WTC11 (cell line): Measurements from ENCODE around the gene ZNF213. TPM values are rescaled to one million over a fixed set of nuclear protein-coding genes. Genes with fewer than 3 reads are reported as not detected.
A peak's percentile ranks its signal among the peaks of the same experiment; 100 is the strongest.

ENCODE experiments used
- ATAC-seq: fragments of 200-7000 bp; cut with Tn5 transposase; 2 replicates; pipeline ENCODE4 v1.10.0; 2021; ENCODE audit warnings: mild to moderate bottlenecking, moderate library complexity
- CTCF ChIA-PET: fragments of 300-600 bp; sonication (Branson Sonifier 250); formaldehyde crosslinking; loops from one replicate; lab custom pipeline; 2021; ENCODE audit warnings: antibody characterized with exemption; lab: Charles Lee
- POLR2A ChIA-PET: fragments of 350-600 bp; sonication (Branson Sonifier 250); formaldehyde crosslinking; loops from one replicate; lab custom pipeline; 2021; ENCODE audit warnings: antibody characterized with exemption; lab: Charles Lee
- DNase-seq: peaks from one replicate; pipeline ENCODE4 v3.0.0; 2021; ENCODE audit warnings: low spot score
- H3K27ac Mint-ChIP-seq: 2 replicates; pipeline ENCODE4 v1.8.0; 2021; ENCODE audit warnings: mixed read lengths
- H3K27me3 Mint-ChIP-seq: 2 replicates; pipeline ENCODE4 v1.8.0; 2021; ENCODE audit warnings: low read depth, mild to moderate bottlenecking, moderate library complexity, mixed read lengths
- H3K36me3 Mint-ChIP-seq: 2 replicates; pipeline ENCODE4 v1.8.0; 2021; ENCODE audit warnings: mixed read lengths
- H3K4me1 Mint-ChIP-seq: 2 replicates; pipeline ENCODE4 v1.8.0; 2022; ENCODE audit warnings: mixed read lengths
- H3K4me3 Mint-ChIP-seq: 2 replicates; pipeline ENCODE4 v1.8.0; 2021; ENCODE audit warnings: mild to moderate bottlenecking, moderate library complexity, mixed read lengths
- H3K9me3 Mint-ChIP-seq: 2 replicates; pipeline ENCODE4 v1.8.0; 2021; ENCODE audit warnings: mixed read lengths
- ATF2 ChIP-seq: sonication (generic); formaldehyde crosslinking; IDR thresholded peaks from 2 replicates; pipeline ENCODE4 v1.8.1; 2022; ENCODE audit warnings: low read depth, missing genetic modification reagents, borderline replicate concordance
- CBFB ChIP-seq: sonication (generic); formaldehyde crosslinking; IDR thresholded peaks from 2 replicates; pipeline ENCODE4 v1.8.1; 2022; ENCODE audit warnings: mild to moderate bottlenecking, low read depth, missing genetic modification reagents
- CTCF ChIP-seq: fragments of 200-600 bp; IDR thresholded peaks from 2 replicates; pipeline ENCODE4 v1.8.0; 2022; ENCODE audit warnings: antibody characterized with exemption
- ELF4 ChIP-seq: sonication (generic); formaldehyde crosslinking; IDR thresholded peaks from 2 replicates; pipeline ENCODE4 v1.8.1; 2022; ENCODE audit warnings: low read depth, mild to moderate bottlenecking, moderate library complexity, missing genetic modification reagents
- GRHL2 ChIP-seq: fragments of 250-450 bp; sonication (Bioruptor Pico); IDR thresholded peaks from 2 replicates; pipeline ENCODE4 v1.8.0; 2022; ENCODE audit warnings: mild to moderate bottlenecking, moderate library complexity; ENCODE audit not compliant: insufficient replicate concordance, severe bottlenecking
- MXD4 ChIP-seq: fragments of 250-450 bp; sonication (Bioruptor Pico); IDR thresholded peaks from 2 replicates; pipeline ENCODE4 v1.8.0; 2021; ENCODE audit warnings: mild to moderate bottlenecking, moderate library complexity, borderline replicate concordance
- NFATC4 ChIP-seq: fragments of 250-450 bp; sonication (Bioruptor Pico); IDR thresholded peaks from 2 replicates; pipeline ENCODE4 v1.9.0; 2021; ENCODE audit warnings: mild to moderate bottlenecking
- NR1H2 ChIP-seq: sonication (generic); formaldehyde crosslinking; IDR thresholded peaks from 2 replicates; pipeline ENCODE4 v1.9.0; 2021; ENCODE audit warnings: mild to moderate bottlenecking, moderate library complexity, missing genetic modification reagents
- NR2C2 ChIP-seq: sonication (generic); formaldehyde crosslinking; IDR thresholded peaks from 2 replicates; pipeline ENCODE4 v1.8.0; 2022; ENCODE audit warnings: mild to moderate bottlenecking, missing genetic modification reagents
- OVOL2 ChIP-seq: fragments of 250-450 bp; sonication (Bioruptor Pico); IDR thresholded peaks from 2 replicates; pipeline ENCODE4 v1.9.0; 2021; ENCODE audit warnings: mild to moderate bottlenecking, borderline replicate concordance
- PRDM15 ChIP-seq: sonication (generic); formaldehyde crosslinking; IDR thresholded peaks from 2 replicates; pipeline ENCODE4 v1.8.0; 2022; ENCODE audit warnings: missing genetic modification reagents
- PRRX2 ChIP-seq: fragments of 250-450 bp; sonication (Bioruptor Pico); IDR thresholded peaks from 2 replicates; pipeline ENCODE4 v1.8.0; 2021; ENCODE audit warnings: mild to moderate bottlenecking
- RELA ChIP-seq: sonication (generic); formaldehyde crosslinking; IDR thresholded peaks from 2 replicates; pipeline ENCODE4 v1.8.1; 2022; ENCODE audit warnings: missing genetic modification reagents, mild to moderate bottlenecking, borderline replicate concordance
- TP53 ChIP-seq: sonication (generic); formaldehyde crosslinking; IDR thresholded peaks from 2 replicates; pipeline ENCODE4 v1.8.1; 2023; ENCODE audit warnings: mild to moderate bottlenecking, missing genetic modification reagents
- USF2 ChIP-seq: sonication (generic); formaldehyde crosslinking; IDR thresholded peaks from 2 replicates; pipeline ENCODE4 v1.8.1; 2023; ENCODE audit warnings: mild to moderate bottlenecking, missing genetic modification reagents, moderate library complexity
- ZBTB43 ChIP-seq: sonication (generic); formaldehyde crosslinking; IDR thresholded peaks from 2 replicates; pipeline ENCODE4 v1.8.1; 2023; ENCODE audit warnings: mild to moderate bottlenecking, missing genetic modification reagents
- ZNF232 ChIP-seq: sonication (generic); formaldehyde crosslinking; IDR thresholded peaks from 2 replicates; pipeline ENCODE4 v1.8.0; 2022; ENCODE audit warnings: mild to moderate bottlenecking, missing genetic modification reagents
- ZNF263 ChIP-seq: sonication (generic); formaldehyde crosslinking; IDR thresholded peaks from 2 replicates; pipeline ENCODE4 v1.8.1; 2022; ENCODE audit warnings: low read depth, mild to moderate bottlenecking, moderate library complexity, missing genetic modification reagents
- ZNF396 ChIP-seq: fragments of 250-450 bp; sonication (Bioruptor Pico); IDR thresholded peaks from 2 replicates; pipeline ENCODE4 v1.8.0; 2021; ENCODE audit warnings: mild to moderate bottlenecking, moderate library complexity, borderline replicate concordance
- total RNA-seq: library from RNA; stranded (reverse); gene quantifications from 3 replicates; pipeline ENCODE4 v1.2.3, GENCODE V29; 2021

The ZNF213 gene
- total RNA-seq, 1 experiment from 2014 or later = 11.6 TPM

- H3K4me1 Mint-ChIP-seq = peaks cover 48% of the 10 kb centered on the region
- ChIA-PET POLR2A (interaction anchor here (0.7 kb wide), 1 partner anchor 71 kb away, joined by 4 read pairs; no protein-coding TSS in a partner anchor), CTCF (interaction anchor here (1.4 to 3.2 kb wide), 3 partner anchors 22 to 37 kb away, joined by 4 to 20 read pairs (median 19); no protein-coding TSS in a partner anchor)
- no peaks in the 10 kb centered on the region for H3K9me3 Mint-ChIP-seq
- ATAC-seq = no peak
- no peak for TF ChIP-seq CBFB (CRISPR knock-in tag)
- TF ChIP-seq ZNF396 (CRISPR knock-in tag) = no peak
- TF ChIP-seq ZNF232 (CRISPR knock-in tag) = no peak
- TF ChIP-seq ELF4 (CRISPR knock-in tag) = no peak
- TF ChIP-seq ZNF263 = no peak
- no peak for TF ChIP-seq USF2 (CRISPR knock-in tag)
- peaks cover 56% of the 10 kb centered on the region for H3K36me3 Mint-ChIP-seq
- no peak for DNase-seq
- H3K27ac Mint-ChIP-seq = 0 out of 2 replicates have a peak overlapping the region, but pooled peaks have one; percentile 70
- H3K4me3 Mint-ChIP-seq = no peak overlapping the region
- H3K27me3 Mint-ChIP-seq = no peaks in the 10 kb centered on the region
These were observed 42.3 kb upstream of the ZNF213 start for GRCh38 chr16:3092501-3092941.

GRCh38 chr16:3094289-3095027, 40.4 kb upstream of the ZNF213 start:
- DNase-seq = peak; percentile 62
- Mint-ChIP-seq H3K27me3 (no peaks in the 10 kb centered on the region), H3K36me3 (peaks cover 46% of the 10 kb centered on the region), H3K4me3 (peak overlapping the region; percentile 37), H3K27ac (peak overlapping the region; percentile 96), H3K4me1 (peaks cover 42% of the 10 kb centered on the region), H3K9me3 (no peaks in the 10 kb centered on the region)
- ChIA-PET POLR2A (no interaction called here), CTCF (interaction anchor here (1.0 to 5.7 kb wide), 6 partner anchors 35 to 66 kb away, joined by 3 to 60 read pairs (median 8); no protein-coding TSS in a partner anchor)
- TF ChIP-seq MXD4 = no peak
- TF ChIP-seq CTCF = peak; percentile 68; the same call in 1 of the 2 replicates
- no peak for ATAC-seq

GRCh38 chr16:3095869-3096268, 39.0 kb upstream of the ZNF213 start:
- Mint-ChIP-seq H3K27ac (peak overlapping the region; percentile 41; the same call in 1 of the 2 replicates), H3K27me3 (no peaks in the 10 kb centered on the region), H3K36me3 (peaks cover 40% of the 10 kb centered on the region), H3K4me3 (peak overlapping the region; percentile 93), H3K4me1 (peaks cover 49% of the 10 kb centered on the region), H3K9me3 (no peaks in the 10 kb centered on the region)
- CTCF ChIA-PET = interaction anchor here (0.7 to 8.5 kb wide), 12 partner anchors 9 to 68 kb away, joined by 4 to 68 read pairs (median 6); partner anchors contain the start of genes ZNF205 and ZNF213
- no peak for TF ChIP-seq TP53
- no peak for TF ChIP-seq OVOL2
- TF ChIP-seq NFATC4 (CRISPR knock-in tag) = no peak
- no peak for TF ChIP-seq PRRX2
- no peak for TF ChIP-seq NR1H2 (CRISPR knock-in tag)
- TF ChIP-seq GRHL2 (CRISPR knock-in tag) = no peak
- no peak for TF ChIP-seq PRDM15
- TF ChIP-seq ZNF263 = no peak
- no peak for TF ChIP-seq ZNF232 (CRISPR knock-in tag)
- TF ChIP-seq RELA = no peak
- TF ChIP-seq NR2C2 (CRISPR knock-in tag) = no peak
- no peak for TF ChIP-seq ZBTB43
- TF ChIP-seq ATF2 (CRISPR knock-in tag) = no peak
- POLR2A ChIA-PET = no interaction called here
- DNase-seq (no peak), ATAC-seq (no peak)
